Erythroblast (primary cell): Measurements from ENCODE around the gene DSCAM.

ENCODE experiments used
- GATA1 ChIP-seq: IDR thresholded peaks from 2 replicates; pipeline ENCODE4 v1.6.1; 2011; ENCODE audit warnings: low read depth, mild to moderate bottlenecking, control low read depth, low read length, moderate library complexity
- POLR2A ChIP-seq: IDR thresholded peaks from 2 replicates; pipeline ENCODE4 v1.6.1; 2011; ENCODE audit warnings: mild to moderate bottlenecking, low read length

- TF ChIP-seq POLR2A (no peak), GATA1 (no peak)
These were observed 24.1 kb upstream of the DSCAM start for GRCh38 chr21:40871099-40871498.
